Ishikawa (cell line): Measurements from ENCODE around the gene MYZAP.

Experiments used
- EGR1 ChIP-seq: IDR thresholded peaks from 2 replicates; pipeline ENCODE4 v1.6.1; 2012
- RAD21 ChIP-seq: IDR thresholded peaks from 2 replicates; pipeline ENCODE4 v1.6.1; 2012; ENCODE audit warnings: low read depth
- REST ChIP-seq: IDR thresholded peaks from 2 replicates; pipeline ENCODE4 v1.6.1; 2012; ENCODE audit warnings: low read depth, mild to moderate bottlenecking
- TCF12 ChIP-seq: IDR thresholded peaks from 2 replicates; pipeline ENCODE4 v1.6.1; 2012; ENCODE audit warnings: low read depth
- YY1 ChIP-seq: IDR thresholded peaks from 2 replicates; pipeline ENCODE4 v1.6.1; 2012; ENCODE audit warnings: low read depth

GRCh38 chr15:57606816-57607215 lies 15.1 kb downstream of the MYZAP start:
- TF ChIP-seq EGR1, result no peak
- no peak for TF ChIP-seq TCF12
- TF ChIP-seq REST, result no peak
- TF ChIP-seq YY1, result no peak
- TF ChIP-seq RAD21, result no peak
